ENCODE data around the gene MGAT4B.

MGAT4B gene

GRCh38 chr5:179825655-179826182 is 19.1 kb upstream of the MGAT4B start:
- no peaks in the 10 kb centered on the region for H3K9me3 ChIP-seq (ENCODE audit: control insufficient read depth, insufficient read depth, low read length)
- no peak overlapping the region for H3K27ac ChIP-seq (ENCODE audit: low read length)
- H3K4me1 ChIP-seq (ENCODE audit: control insufficient read depth, insufficient read depth, low read length): peaks cover 3% of the 10 kb centered on the region; the same call in 1 of the 2 replicates
- no CpG with 5 or more reads among the region's 13 CpGs for WGBS (ENCODE audit: insufficient coverage, insufficient read length)
- no peaks in the 10 kb centered on the region for H3K27me3 ChIP-seq (ENCODE audit: control insufficient read depth, insufficient read depth, low read length)
- no peak for DNase-seq (ENCODE audit: low read depth, low spot score)
- no peak overlapping the region for H3K4me3 ChIP-seq (ENCODE audit: low read length)
- H3K36me3 ChIP-seq (ENCODE audit: control insufficient read depth, insufficient read depth, low read length): peaks cover 32% of the 10 kb centered on the region

GRCh38 chr5:179824745-179825112 is 18.1 kb upstream of the MGAT4B start:
- Histone ChIP-seq H3K9me3 (ENCODE audit: control insufficient read depth, insufficient read depth, low read length) (no peaks in the 10 kb centered on the region), H3K36me3 (ENCODE audit: control insufficient read depth, insufficient read depth, low read length) (peaks cover 30% of the 10 kb centered on the region), H3K4me3 (ENCODE audit: low read length) (no peak overlapping the region), H3K27me3 (ENCODE audit: control insufficient read depth, insufficient read depth, low read length) (no peaks in the 10 kb centered on the region), H3K4me1 (ENCODE audit: control insufficient read depth, insufficient read depth, low read length) (peaks cover 7% of the 10 kb centered on the region), H3K27ac (ENCODE audit: low read length) (no peak overlapping the region)
- no peak for DNase-seq (ENCODE audit: low read depth, low spot score)
- WGBS (ENCODE audit: insufficient coverage, insufficient read length): no CpG with 5 or more reads among the region's 3 CpGs

- DNase-seq (ENCODE audit: low read depth, low spot score): no peak
- Histone ChIP-seq H3K27me3 (ENCODE audit: control insufficient read depth, insufficient read depth, low read length) (no peaks in the 10 kb centered on the region), H3K4me1 (ENCODE audit: control insufficient read depth, insufficient read depth, low read length) (peaks cover 7% of the 10 kb centered on the region), H3K9me3 (ENCODE audit: control insufficient read depth, insufficient read depth, low read length) (no peaks in the 10 kb centered on the region), H3K36me3 (ENCODE audit: control insufficient read depth, insufficient read depth, low read length) (peaks cover 29% of the 10 kb centered on the region), H3K27ac (ENCODE audit: low read length) (no peak overlapping the region), H3K4me3 (ENCODE audit: low read length) (no peak overlapping the region)
- no CpG with 5 or more reads among the region's 22 CpGs for WGBS (ENCODE audit: insufficient coverage, insufficient read length)
Measured at GRCh38 chr5:179823937-179824744, 17.5 kb upstream of the MGAT4B start.

- peaks cover 8% of the 10 kb centered on the region for H3K4me1 ChIP-seq (ENCODE audit: control insufficient read depth, insufficient read depth, low read length)
- no peak for DNase-seq (ENCODE audit: low read depth, low spot score)
- H3K36me3 ChIP-seq (ENCODE audit: control insufficient read depth, insufficient read depth, low read length): peaks cover 26% of the 10 kb centered on the region
- WGBS (ENCODE audit: insufficient coverage, insufficient read length): no CpG with 5 or more reads among the region's 8 CpGs
- H3K27me3 ChIP-seq (ENCODE audit: control insufficient read depth, insufficient read depth, low read length): no peaks in the 10 kb centered on the region
- no peak overlapping the region for H3K4me3 ChIP-seq (ENCODE audit: low read length)
- no peak overlapping the region for H3K27ac ChIP-seq (ENCODE audit: low read length)
- H3K9me3 ChIP-seq (ENCODE audit: control insufficient read depth, insufficient read depth, low read length): no peaks in the 10 kb centered on the region
Measured at GRCh38 chr5:179822444-179822990, 15.9 kb upstream of the MGAT4B start.

- Histone ChIP-seq H3K4me1 (ENCODE audit: control insufficient read depth, insufficient read depth, low read length) (peaks cover 8% of the 10 kb centered on the region), H3K27me3 (ENCODE audit: control insufficient read depth, insufficient read depth, low read length) (no peaks in the 10 kb centered on the region), H3K27ac (ENCODE audit: low read length) (no peak overlapping the region), H3K36me3 (ENCODE audit: control insufficient read depth, insufficient read depth, low read length) (peaks cover 26% of the 10 kb centered on the region), H3K9me3 (ENCODE audit: control insufficient read depth, insufficient read depth, low read length) (no peaks in the 10 kb centered on the region), H3K4me3 (ENCODE audit: low read length) (peak overlapping the region; percentile 64; the same call in 1 of the 2 replicates)
- DNase-seq (ENCODE audit: low read depth, low spot score): no peak
- WGBS (ENCODE audit: insufficient coverage, insufficient read length): no CpG with 5 or more reads among the region's 3 CpGs
Measured at GRCh38 chr5:179822059-179822432, 15.4 kb upstream of the MGAT4B start.

GRCh38 chr5:179821298-179822058 is 14.8 kb upstream of the MGAT4B start:
- Histone ChIP-seq H3K27me3 (ENCODE audit: control insufficient read depth, insufficient read depth, low read length) (no peaks in the 10 kb centered on the region), H3K4me3 (ENCODE audit: low read length) (peak overlapping the region; percentile 64), H3K27ac (ENCODE audit: low read length) (no peak overlapping the region), H3K36me3 (ENCODE audit: control insufficient read depth, insufficient read depth, low read length) (peaks cover 26% of the 10 kb centered on the region), H3K4me1 (ENCODE audit: control insufficient read depth, insufficient read depth, low read length) (peaks cover 8% of the 10 kb centered on the region), H3K9me3 (ENCODE audit: control insufficient read depth, insufficient read depth, low read length) (no peaks in the 10 kb centered on the region)
- WGBS (ENCODE audit: insufficient coverage, insufficient read length): no CpG with 5 or more reads among the region's 54 CpGs
- DNase-seq (ENCODE audit: low read depth, low spot score): no peak

GRCh38 chr5:179820483-179821297 is 14.0 kb upstream of the MGAT4B start, which contains the start of gene SQSTM1:
Gene SQSTM1 (plus strand): TSS chr5:179820905. CDS start chr5:179820937, 32 bp downstream.
- WGBS (ENCODE audit: insufficient coverage, insufficient read length): no CpG with 5 or more reads among the region's 81 CpGs
- H3K4me1 ChIP-seq (ENCODE audit: control insufficient read depth, insufficient read depth, low read length): peaks cover 8% of the 10 kb centered on the region

GRCh38 chr5:179820127-179820482 is 13.4 kb upstream of the MGAT4B start:
- Histone ChIP-seq H3K4me3 (ENCODE audit: low read length) (no peak overlapping the region), H3K4me1 (ENCODE audit: control insufficient read depth, insufficient read depth, low read length) (peaks cover 8% of the 10 kb centered on the region), H3K27me3 (ENCODE audit: control insufficient read depth, insufficient read depth, low read length) (no peaks in the 10 kb centered on the region), H3K9me3 (ENCODE audit: control insufficient read depth, insufficient read depth, low read length) (no peaks in the 10 kb centered on the region), H3K27ac (ENCODE audit: low read length) (no peak overlapping the region), H3K36me3 (ENCODE audit: control insufficient read depth, insufficient read depth, low read length) (peaks cover 17% of the 10 kb centered on the region)
- DNase-seq (ENCODE audit: low read depth, low spot score): no peak
- WGBS (ENCODE audit: insufficient coverage, insufficient read length): no CpG with 5 or more reads among the region's 12 CpGs

More at GRCh38 chr5:179820483-179821297, 14.0 kb upstream of the MGAT4B start, which contains the start of gene SQSTM1:
- no peak within 1 kb of the TSS for H3K27ac ChIP-seq (ENCODE audit: low read length)
- no peaks in the 10 kb centered on the region for H3K27me3 ChIP-seq (ENCODE audit: control insufficient read depth, insufficient read depth, low read length)
- no peak for DNase-seq (ENCODE audit: low read depth, low spot score)
- no peaks in the 10 kb centered on the region for H3K9me3 ChIP-seq (ENCODE audit: control insufficient read depth, insufficient read depth, low read length)
- peak within 1 kb of the TSS; percentile 64 for H3K4me3 ChIP-seq (ENCODE audit: low read length)
- peaks cover 23% of the 10 kb centered on the region for H3K36me3 ChIP-seq (ENCODE audit: control insufficient read depth, insufficient read depth, low read length)

- Histone ChIP-seq H3K9me3 (ENCODE audit: control insufficient read depth, insufficient read depth, low read length) (no peaks in the 10 kb centered on the region), H3K4me1 (ENCODE audit: control insufficient read depth, insufficient read depth, low read length) (peaks cover 8% of the 10 kb centered on the region), H3K36me3 (ENCODE audit: control insufficient read depth, insufficient read depth, low read length) (peaks cover 12% of the 10 kb centered on the region), H3K4me3 (ENCODE audit: low read length) (no peak overlapping the region), H3K27me3 (ENCODE audit: control insufficient read depth, insufficient read depth, low read length) (no peaks in the 10 kb centered on the region), H3K27ac (ENCODE audit: low read length) (no peak overlapping the region)
- DNase-seq (ENCODE audit: low read depth, low spot score): no peak
- WGBS (ENCODE audit: insufficient coverage, insufficient read length): no CpG with 5 or more reads among the region's 26 CpGs
Measured at GRCh38 chr5:179819296-179820126, 12.8 kb upstream of the MGAT4B start.
